Measurements from ENCODE around the gene PHACTR3. TPM values are rescaled to one million over a fixed set of nuclear protein-coding genes. Genes with fewer than 3 reads are reported as not detected.

The PHACTR3 gene
- total RNA-seq, 1 experiment from 2014 or later: not detected

- H3K79me2 ChIP-seq (ENCODE audit: low read length): no peaks in the 10 kb centered on the region
- H3K27me3 ChIP-seq (ENCODE audit: low read length): no peaks in the 10 kb centered on the region
- no peaks in the 10 kb centered on the region for H3K9me3 ChIP-seq (ENCODE audit: low read length)
- H3K27ac ChIP-seq (ENCODE audit: low read length): no peak overlapping the region
- H3K9ac ChIP-seq (ENCODE audit: low read length): no peak overlapping the region
- no peaks in the 10 kb centered on the region for H3K36me3 ChIP-seq (ENCODE audit: insufficient read depth, low read length)
- H2AFZ ChIP-seq (ENCODE audit: low read length): no peak overlapping the region
- no peak for DNase-seq
- no peak overlapping the region for H3K4me3 ChIP-seq (ENCODE audit: low read length)
- no peaks in the 10 kb centered on the region for H4K20me1 ChIP-seq (ENCODE audit: insufficient read depth, low read depth, low read length)
- H3K9me2 ChIP-seq (replicated peaks; ENCODE audit: insufficient read depth, low read length): no peaks in the 10 kb centered on the region
- H3K4me1 ChIP-seq (ENCODE audit: low read length): no peaks in the 10 kb centered on the region
- no peak overlapping the region for H3K4me2 ChIP-seq (ENCODE audit: low read depth, low read length, poor library complexity, severe bottlenecking)
Measured at GRCh38 chr20:59571151-59571550, 33.2 kb upstream of the PHACTR3 start.

DNA sequence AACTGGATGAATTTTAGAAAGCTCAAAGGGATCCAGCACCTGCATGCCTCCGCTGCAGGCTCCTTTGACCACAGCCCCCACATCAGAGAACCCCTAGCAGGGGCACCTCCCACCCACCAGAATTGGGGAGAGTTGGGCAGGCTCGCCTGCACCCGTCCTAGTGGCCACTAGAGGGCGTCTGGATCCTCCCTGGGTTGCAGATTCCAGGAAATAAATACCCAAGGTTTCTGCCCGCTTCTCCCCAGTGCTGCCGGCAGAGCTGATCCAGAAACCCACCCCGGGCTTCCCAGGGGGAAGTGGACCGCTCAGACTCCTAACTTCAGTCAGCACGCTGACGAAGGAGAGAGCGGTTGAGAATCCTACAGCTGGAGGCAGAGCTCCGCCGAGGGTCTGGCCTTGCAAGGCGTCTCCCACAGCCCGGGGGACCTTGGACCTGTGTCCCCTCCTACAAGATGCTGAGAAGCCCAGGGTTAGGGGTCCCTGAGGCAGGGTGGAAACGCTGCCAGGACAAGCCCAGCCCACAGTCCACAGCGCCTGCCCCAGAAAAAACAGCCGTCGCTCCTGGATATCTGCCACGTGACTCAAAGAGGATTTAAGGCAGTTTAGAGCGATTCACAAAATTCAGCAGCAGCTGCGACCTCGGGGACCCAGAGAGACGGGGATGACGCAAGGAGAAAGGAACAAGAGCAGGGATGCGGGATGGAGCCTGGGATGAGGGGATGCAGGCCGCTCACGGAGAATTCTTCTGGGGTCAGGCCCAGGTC, 32.6 kb upstream of the PHACTR3 start:
- H4K20me1 ChIP-seq (ENCODE audit: insufficient read depth, low read depth, low read length): no peaks in the 10 kb centered on the region

DNA sequence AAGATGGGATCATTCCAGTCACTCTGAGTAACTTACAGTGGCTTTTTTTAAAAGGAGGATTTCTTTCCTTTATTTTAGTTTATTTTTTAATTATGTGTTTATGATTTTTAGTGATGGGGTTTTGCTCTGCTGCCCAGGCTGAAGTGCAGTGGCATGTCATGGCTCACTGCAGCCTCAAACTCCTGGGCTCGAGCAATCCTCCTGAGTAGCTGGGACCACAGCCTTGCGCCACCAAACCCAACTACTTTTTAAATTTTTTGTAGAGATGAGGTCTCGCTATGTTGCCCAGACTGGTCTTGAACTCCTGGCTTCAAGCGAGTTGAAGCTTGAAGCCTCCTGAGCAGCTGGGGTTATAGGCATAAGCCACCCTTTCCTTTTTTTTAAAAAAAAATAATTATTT, 31.8 kb upstream of the PHACTR3 start:
- no peaks in the 10 kb centered on the region for H3K79me2 ChIP-seq (ENCODE audit: low read length)
- no peaks in the 10 kb centered on the region for H4K20me1 ChIP-seq (ENCODE audit: insufficient read depth, low read depth, low read length)
- no peak for DNase-seq
- no peaks in the 10 kb centered on the region for H3K9me3 ChIP-seq (ENCODE audit: low read length)
- no peak overlapping the region for H3K4me3 ChIP-seq (ENCODE audit: low read length)
- no peak overlapping the region for H3K9ac ChIP-seq (ENCODE audit: low read length)
- H3K27ac ChIP-seq (ENCODE audit: low read length): no peak overlapping the region
- no peak overlapping the region for H2AFZ ChIP-seq (ENCODE audit: low read length)
- no peak overlapping the region for H3K4me2 ChIP-seq (ENCODE audit: low read depth, low read length, poor library complexity, severe bottlenecking)
- H3K9me2 ChIP-seq (replicated peaks; ENCODE audit: insufficient read depth, low read length): no peaks in the 10 kb centered on the region
- no peaks in the 10 kb centered on the region for H3K4me1 ChIP-seq (ENCODE audit: low read length)
- no peaks in the 10 kb centered on the region for H3K27me3 ChIP-seq (ENCODE audit: low read length)
- H3K36me3 ChIP-seq (ENCODE audit: insufficient read depth, low read length): no peaks in the 10 kb centered on the region

More for the DNA sequence above, 32.6 kb upstream of the PHACTR3 start:
- no peaks in the 10 kb centered on the region for H3K4me1 ChIP-seq (ENCODE audit: low read length)
- H3K4me2 ChIP-seq (ENCODE audit: low read depth, low read length, poor library complexity, severe bottlenecking): no peak overlapping the region
- H3K9me2 ChIP-seq (replicated peaks; ENCODE audit: insufficient read depth, low read length): no peaks in the 10 kb centered on the region
- H3K4me3 ChIP-seq (ENCODE audit: low read length): no peak overlapping the region
- DNase-seq: peak; percentile 65
- H3K27ac ChIP-seq (ENCODE audit: low read length): no peak overlapping the region
- H3K79me2 ChIP-seq (ENCODE audit: low read length): no peaks in the 10 kb centered on the region
- H3K27me3 ChIP-seq (ENCODE audit: low read length): no peaks in the 10 kb centered on the region
- no peak overlapping the region for H3K9ac ChIP-seq (ENCODE audit: low read length)
- H3K9me3 ChIP-seq (ENCODE audit: low read length): no peaks in the 10 kb centered on the region
- no peak overlapping the region for H2AFZ ChIP-seq (ENCODE audit: low read length)
- no peaks in the 10 kb centered on the region for H3K36me3 ChIP-seq (ENCODE audit: insufficient read depth, low read length)

- Histone ChIP-seq H3K9me3 (ENCODE audit: low read length) (no peaks in the 10 kb centered on the region), H2AFZ (ENCODE audit: low read length) (no peak overlapping the region), H3K9ac (ENCODE audit: low read length) (no peak overlapping the region), H3K36me3 (ENCODE audit: insufficient read depth, low read length) (no peaks in the 10 kb centered on the region), H3K27ac (ENCODE audit: low read length) (no peak overlapping the region), H3K79me2 (ENCODE audit: low read length) (no peaks in the 10 kb centered on the region), H4K20me1 (ENCODE audit: insufficient read depth, low read depth, low read length) (no peaks in the 10 kb centered on the region), H3K4me1 (ENCODE audit: low read length) (no peaks in the 10 kb centered on the region), H3K4me2 (ENCODE audit: low read depth, low read length, poor library complexity, severe bottlenecking) (no peak overlapping the region), H3K4me3 (ENCODE audit: low read length) (no peak overlapping the region), H3K9me2 (replicated peaks; ENCODE audit: insufficient read depth, low read length) (no peaks in the 10 kb centered on the region), H3K27me3 (ENCODE audit: low read length) (no peaks in the 10 kb centered on the region)
- DNase-seq: no peak
Measured at GRCh38 chr20:59573837-59574236, 30.5 kb upstream of the PHACTR3 start.

GRCh38 chr20:59574308-59574707, 30.0 kb upstream of the PHACTR3 start:
- no peak overlapping the region for H2AFZ ChIP-seq (ENCODE audit: low read length)
- H4K20me1 ChIP-seq (ENCODE audit: insufficient read depth, low read depth, low read length): no peaks in the 10 kb centered on the region
- H3K4me1 ChIP-seq (ENCODE audit: low read length): no peaks in the 10 kb centered on the region
- no peaks in the 10 kb centered on the region for H3K79me2 ChIP-seq (ENCODE audit: low read length)
- no peak overlapping the region for H3K4me3 ChIP-seq (ENCODE audit: low read length)
- H3K9me2 ChIP-seq (replicated peaks; ENCODE audit: insufficient read depth, low read length): no peaks in the 10 kb centered on the region
- H3K27me3 ChIP-seq (ENCODE audit: low read length): no peaks in the 10 kb centered on the region
- no peak overlapping the region for H3K9ac ChIP-seq (ENCODE audit: low read length)
- H3K27ac ChIP-seq (ENCODE audit: low read length): no peak overlapping the region
- H3K4me2 ChIP-seq (ENCODE audit: low read depth, low read length, poor library complexity, severe bottlenecking): no peak overlapping the region
- no peaks in the 10 kb centered on the region for H3K9me3 ChIP-seq (ENCODE audit: low read length)
- no peaks in the 10 kb centered on the region for H3K36me3 ChIP-seq (ENCODE audit: insufficient read depth, low read length)
- DNase-seq: no peak

DNA sequence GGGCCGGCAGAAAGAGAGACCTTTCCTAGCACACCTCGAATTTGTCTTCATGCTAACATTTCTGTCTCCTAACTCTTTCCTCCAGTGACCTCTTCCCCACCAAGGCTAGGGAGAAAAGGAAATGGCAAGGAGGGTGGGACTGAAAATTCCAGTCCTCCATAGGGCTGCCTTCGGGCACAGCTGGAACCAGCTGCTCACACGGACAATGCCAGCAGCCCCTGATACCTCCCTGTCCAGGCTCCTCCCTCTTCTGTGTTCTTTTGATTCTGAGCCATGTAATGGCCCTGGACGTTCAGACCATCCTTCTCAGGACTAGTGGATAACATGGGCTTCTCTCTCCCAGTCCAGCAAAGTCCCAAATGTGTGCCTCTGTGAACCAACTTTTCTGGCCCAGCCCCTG, 29.1 kb upstream of the PHACTR3 start:
- Histone ChIP-seq H2AFZ (ENCODE audit: low read length) (no peak overlapping the region), H3K4me3 (ENCODE audit: low read length) (no peak overlapping the region), H3K9ac (ENCODE audit: low read length) (no peak overlapping the region), H3K4me2 (ENCODE audit: low read depth, low read length, poor library complexity, severe bottlenecking) (no peak overlapping the region), H4K20me1 (ENCODE audit: insufficient read depth, low read depth, low read length) (no peaks in the 10 kb centered on the region), H3K9me3 (ENCODE audit: low read length) (no peaks in the 10 kb centered on the region), H3K27ac (ENCODE audit: low read length) (no peak overlapping the region), H3K36me3 (ENCODE audit: insufficient read depth, low read length) (no peaks in the 10 kb centered on the region), H3K9me2 (replicated peaks; ENCODE audit: insufficient read depth, low read length) (no peaks in the 10 kb centered on the region), H3K27me3 (ENCODE audit: low read length) (no peaks in the 10 kb centered on the region), H3K4me1 (ENCODE audit: low read length) (no peaks in the 10 kb centered on the region), H3K79me2 (ENCODE audit: low read length) (no peaks in the 10 kb centered on the region)
- no peak for DNase-seq

DNA sequence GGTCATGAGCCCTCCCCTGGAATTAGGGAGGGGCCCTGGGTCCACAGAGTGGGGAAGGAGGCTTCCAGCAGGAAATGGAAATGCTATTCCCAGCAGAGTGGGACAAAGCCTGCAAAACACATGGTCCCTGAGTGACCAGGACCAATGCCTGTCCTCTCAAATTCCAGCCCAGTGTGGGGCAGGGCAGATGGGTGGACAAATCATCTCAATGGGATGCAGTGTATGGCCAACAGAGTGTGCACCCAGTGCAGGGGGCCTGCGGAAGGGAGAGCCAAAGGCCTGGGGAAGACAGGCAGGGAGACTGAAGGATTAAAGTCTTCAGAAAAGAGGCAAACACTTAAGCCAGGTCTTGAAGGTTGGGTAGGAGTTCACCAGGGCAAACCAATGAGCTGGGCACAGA, 28.7 kb upstream of the PHACTR3 start:
- H3K4me3 ChIP-seq (ENCODE audit: low read length): no peak overlapping the region
- no peaks in the 10 kb centered on the region for H4K20me1 ChIP-seq (ENCODE audit: insufficient read depth, low read depth, low read length)
- DNase-seq: no peak
- no peak overlapping the region for H3K27ac ChIP-seq (ENCODE audit: low read length)
- H3K9ac ChIP-seq (ENCODE audit: low read length): no peak overlapping the region
- H3K4me2 ChIP-seq (ENCODE audit: low read depth, low read length, poor library complexity, severe bottlenecking): no peak overlapping the region
- no peaks in the 10 kb centered on the region for H3K9me2 ChIP-seq (replicated peaks; ENCODE audit: insufficient read depth, low read length)
- H3K79me2 ChIP-seq (ENCODE audit: low read length): no peaks in the 10 kb centered on the region
- no peaks in the 10 kb centered on the region for H3K27me3 ChIP-seq (ENCODE audit: low read length)
- H3K4me1 ChIP-seq (ENCODE audit: low read length): no peaks in the 10 kb centered on the region
- H3K36me3 ChIP-seq (ENCODE audit: insufficient read depth, low read length): no peaks in the 10 kb centered on the region
- H2AFZ ChIP-seq (ENCODE audit: low read length): no peak overlapping the region
- H3K9me3 ChIP-seq (ENCODE audit: low read length): no peaks in the 10 kb centered on the region

- Histone ChIP-seq H3K27me3 (ENCODE audit: low read length) (no peaks in the 10 kb centered on the region), H3K79me2 (ENCODE audit: low read length) (no peaks in the 10 kb centered on the region), H4K20me1 (ENCODE audit: insufficient read depth, low read depth, low read length) (no peaks in the 10 kb centered on the region), H3K9me2 (replicated peaks; ENCODE audit: insufficient read depth, low read length) (no peaks in the 10 kb centered on the region), H3K27ac (ENCODE audit: low read length) (no peak overlapping the region), H3K4me1 (ENCODE audit: low read length) (no peaks in the 10 kb centered on the region), H3K9ac (ENCODE audit: low read length) (no peak overlapping the region), H3K4me3 (ENCODE audit: low read length) (no peak overlapping the region), H3K36me3 (ENCODE audit: insufficient read depth, low read length) (no peaks in the 10 kb centered on the region), H2AFZ (ENCODE audit: low read length) (no peak overlapping the region), H3K9me3 (ENCODE audit: low read length) (no peaks in the 10 kb centered on the region), H3K4me2 (ENCODE audit: low read depth, low read length, poor library complexity, severe bottlenecking) (no peak overlapping the region)
- DNase-seq: no peak
Measured at GRCh38 chr20:59576216-59576953, 28.0 kb upstream of the PHACTR3 start.
